Spleen (tissue), 7 donors: ENCODE results near the gene ADGRG3.

ENCODE experiments used
- POLR2A ChIP-seq, 3 donors: fragments of 450-650 bp; IDR thresholded peaks; one replicate each; pipeline ENCODE4 v1.5.1; 2017; ENCODE audit warnings: antibody characterized with exemption in 3 of 3, mild to moderate bottlenecking in 1 of 3
- POLR2AphosphoS5 ChIP-seq, 3 donors: sonication (generic); formaldehyde crosslinking; IDR thresholded peaks; one replicate each; pipeline ENCODE4 v1.5.1; 2017; ENCODE audit warnings: antibody characterized with exemption in 3 of 3
- TF ChIP-seq, protein P1 (sequence below), 11 experiments: fragments of 200-600 bp in 7 of 11; fragments of 450-650 bp in 4 of 11; sonication (generic) in 4 of 11; IDR thresholded peaks in 8 of 11; conservative IDR thresholded peaks in 3 of 11; 1 replicate in 7 of 11; 2 replicates in 4 of 11; pipeline versions ENCODE4 v1.4.0 to v1.8.0; 2016 to 2021; ENCODE audit warnings: antibody characterized with exemption in 11 of 11, inconsistent platforms in 4 of 11, mild to moderate bottlenecking in 1 of 11
- donor health status: DM: no; HTN: no; CAD: no; lungs with moderate emphysema.
- donor health status: DM: no; HTN: no; CAD: no.
- donor health status: DM: no; HTN: no; CAD: no.

DNA sequence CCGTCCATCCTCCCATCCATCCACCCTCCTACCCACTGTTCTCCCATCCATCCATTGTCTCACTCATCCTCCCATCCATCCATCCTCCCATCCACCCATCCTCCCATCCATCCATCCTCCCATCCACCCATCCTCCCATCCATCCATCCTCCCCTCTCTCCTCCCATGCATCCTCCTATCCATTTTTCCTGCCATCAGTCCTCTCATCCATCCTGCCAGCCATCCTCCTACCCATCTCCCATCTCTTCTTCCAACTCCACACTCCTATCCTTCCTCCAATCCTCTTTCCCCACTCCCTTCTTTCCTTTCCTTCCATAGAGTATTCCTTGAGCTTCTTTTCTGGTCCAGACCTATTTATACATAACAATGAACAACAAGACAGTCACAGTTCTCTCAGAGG, 38.6 kb downstream of the ADGRG3 start:
- TF ChIP-seq POLR2A (IDR thresholded peaks at IDR 0.05) (no peak), POLR2AphosphoS5 (IDR thresholded peaks at IDR 0.05) (no peak)
- TF ChIP-seq, protein P1, sequence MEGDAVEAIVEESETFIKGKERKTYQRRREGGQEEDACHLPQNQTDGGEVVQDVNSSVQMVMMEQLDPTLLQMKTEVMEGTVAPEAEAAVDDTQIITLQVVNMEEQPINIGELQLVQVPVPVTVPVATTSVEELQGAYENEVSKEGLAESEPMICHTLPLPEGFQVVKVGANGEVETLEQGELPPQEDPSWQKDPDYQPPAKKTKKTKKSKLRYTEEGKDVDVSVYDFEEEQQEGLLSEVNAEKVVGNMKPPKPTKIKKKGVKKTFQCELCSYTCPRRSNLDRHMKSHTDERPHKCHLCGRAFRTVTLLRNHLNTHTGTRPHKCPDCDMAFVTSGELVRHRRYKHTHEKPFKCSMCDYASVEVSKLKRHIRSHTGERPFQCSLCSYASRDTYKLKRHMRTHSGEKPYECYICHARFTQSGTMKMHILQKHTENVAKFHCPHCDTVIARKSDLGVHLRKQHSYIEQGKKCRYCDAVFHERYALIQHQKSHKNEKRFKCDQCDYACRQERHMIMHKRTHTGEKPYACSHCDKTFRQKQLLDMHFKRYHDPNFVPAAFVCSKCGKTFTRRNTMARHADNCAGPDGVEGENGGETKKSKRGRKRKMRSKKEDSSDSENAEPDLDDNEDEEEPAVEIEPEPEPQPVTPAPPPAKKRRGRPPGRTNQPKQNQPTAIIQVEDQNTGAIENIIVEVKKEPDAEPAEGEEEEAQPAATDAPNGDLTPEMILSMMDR (IDR thresholded peaks at IDR 0.05 in 8 of 11, conservative IDR thresholded peaks at IDR 0.05 in 3 of 11) = no peak
